DMS 273 (cell line): ENCODE data around the gene PLAGL1.
"Not testable (repeated sequence)": the region's sequence is repeated elsewhere in the genome, so short reads cannot be mapped to it uniquely, and the experiment has no call there.

Experiments
- DNase-seq: peaks from one replicate; lab custom pipeline; 2025; ENCODE audit not compliant: unreplicated experiment; lab: John Stamatoyannopoulos, UW

PLAGL1 gene, protein sequence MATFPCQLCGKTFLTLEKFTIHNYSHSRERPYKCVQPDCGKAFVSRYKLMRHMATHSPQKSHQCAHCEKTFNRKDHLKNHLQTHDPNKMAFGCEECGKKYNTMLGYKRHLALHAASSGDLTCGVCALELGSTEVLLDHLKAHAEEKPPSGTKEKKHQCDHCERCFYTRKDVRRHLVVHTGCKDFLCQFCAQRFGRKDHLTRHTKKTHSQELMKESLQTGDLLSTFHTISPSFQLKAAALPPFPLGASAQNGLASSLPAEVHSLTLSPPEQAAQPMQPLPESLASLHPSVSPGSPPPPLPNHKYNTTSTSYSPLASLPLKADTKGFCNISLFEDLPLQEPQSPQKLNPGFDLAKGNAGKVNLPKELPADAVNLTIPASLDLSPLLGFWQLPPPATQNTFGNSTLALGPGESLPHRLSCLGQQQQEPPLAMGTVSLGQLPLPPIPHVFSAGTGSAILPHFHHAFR

DNA sequence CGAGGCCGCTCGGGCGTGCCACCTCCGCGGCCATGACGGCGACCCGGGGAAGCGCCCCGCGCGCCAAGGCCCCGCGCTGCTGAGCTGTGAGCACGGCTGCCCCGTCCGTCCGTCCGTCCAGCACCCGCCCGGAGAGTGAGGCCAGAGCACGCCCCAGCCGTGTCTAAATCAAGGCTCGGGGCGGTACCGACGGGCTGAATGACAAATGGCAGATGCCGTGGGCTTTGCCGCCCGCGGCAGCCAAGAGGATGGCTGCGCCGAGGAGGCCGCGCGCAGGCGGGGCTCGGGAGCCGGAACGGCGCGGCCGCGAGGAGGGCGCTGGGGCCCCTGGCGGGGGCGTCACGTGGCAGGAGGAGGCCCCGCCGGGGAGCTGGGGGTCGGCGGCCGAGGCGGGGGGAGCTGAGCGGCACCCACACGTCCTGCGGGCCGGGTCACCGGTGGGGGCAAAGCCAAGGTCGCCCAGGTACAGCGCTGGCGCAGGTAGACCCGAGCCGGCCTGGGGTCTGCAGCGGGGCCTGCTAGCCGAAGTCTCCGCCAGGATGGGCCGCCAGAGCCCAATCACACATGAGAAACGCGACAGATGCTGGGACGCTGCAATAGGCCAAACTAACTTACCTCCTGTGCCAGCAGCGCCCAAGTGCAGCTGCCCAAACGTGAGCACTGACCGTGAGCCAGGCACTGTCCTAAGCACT, at the start of gene PLAGL1:
TSS of gene PLAGL1 (minus strand) at position 140 of the 692 bp plus-strand sequence. CDS start 60,123 bp downstream, outside the sequence.
- DNase-seq: peak; percentile 80

DNA sequence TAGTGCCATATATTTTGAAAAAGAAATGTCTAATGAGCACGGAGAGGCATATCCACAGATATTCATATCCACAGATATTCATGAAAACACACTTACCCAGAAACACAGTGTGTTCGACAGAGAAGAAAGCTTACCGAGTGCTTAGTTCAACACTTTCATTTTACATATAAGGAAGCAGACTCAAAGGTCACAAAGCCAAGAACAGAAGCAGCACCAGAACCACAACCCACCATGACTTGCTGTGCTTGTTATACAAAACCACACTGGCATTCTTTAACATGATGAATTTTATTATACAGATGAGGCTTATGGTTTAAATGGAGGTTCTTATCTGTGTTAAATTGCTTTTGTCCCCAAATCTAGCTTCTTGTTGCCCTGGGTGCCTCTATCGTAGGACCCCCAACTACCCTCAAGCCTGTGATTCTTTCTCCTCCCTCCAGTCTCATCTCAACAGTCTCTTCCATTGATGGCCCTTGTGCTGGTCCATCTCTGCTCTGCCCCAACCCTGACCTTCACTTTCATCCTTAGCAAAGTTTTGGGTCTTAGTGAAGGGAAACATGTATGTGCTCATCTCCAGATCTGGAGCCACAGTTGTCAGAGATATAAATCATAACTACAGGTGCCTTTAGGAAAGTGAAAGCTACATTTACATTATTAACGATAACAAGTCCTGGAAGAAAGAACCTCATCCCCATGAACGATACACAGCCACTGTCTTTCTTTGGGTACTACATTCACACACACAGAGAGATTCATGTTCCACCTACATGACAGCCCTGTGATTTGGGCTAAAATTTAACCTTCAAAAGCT, 47.3 kb upstream of the PLAGL1 start:
- DNase-seq: no peak

GRCh38 chr6:144053601-144054000, 45.5 kb upstream of the PLAGL1 start:
- DNase-seq: no peak

DNA sequence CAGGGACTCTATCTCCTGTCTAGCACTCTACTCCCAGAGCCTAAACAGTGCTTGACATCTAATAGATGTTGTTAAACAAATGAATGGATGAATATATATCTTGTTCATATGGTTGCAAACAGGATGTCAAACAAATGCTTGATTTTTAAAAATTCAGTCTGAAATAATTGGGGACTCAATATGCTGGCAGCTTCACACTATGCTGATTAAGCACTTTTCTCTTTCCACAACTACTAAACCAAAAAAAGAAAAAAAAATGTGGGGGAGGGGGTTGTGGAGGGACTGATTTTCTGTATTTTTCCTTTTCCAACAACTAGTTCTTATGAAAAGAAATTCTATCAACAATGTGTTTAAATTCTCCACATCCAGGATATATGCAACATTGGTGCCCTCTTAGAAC, 44.4 kb upstream of the PLAGL1 start:
- DNase-seq: no peak

- no peak for DNase-seq
Measured at GRCh38 chr6:144049386-144049785, 41.3 kb upstream of the PLAGL1 start.

- no peak for DNase-seq
Measured at GRCh38 chr6:144047688-144048087, 39.6 kb upstream of the PLAGL1 start.

GRCh38 chr6:144046672-144047071, 38.6 kb upstream of the PLAGL1 start:
- DNase-seq: not testable (repeated sequence)

GRCh38 chr6:144044989-144045388, 36.9 kb upstream of the PLAGL1 start:
- DNase-seq: not testable (repeated sequence)

- DNase-seq: no peak
Measured at GRCh38 chr6:144036835-144037195, 28.8 kb upstream of the PLAGL1 start.

DNA sequence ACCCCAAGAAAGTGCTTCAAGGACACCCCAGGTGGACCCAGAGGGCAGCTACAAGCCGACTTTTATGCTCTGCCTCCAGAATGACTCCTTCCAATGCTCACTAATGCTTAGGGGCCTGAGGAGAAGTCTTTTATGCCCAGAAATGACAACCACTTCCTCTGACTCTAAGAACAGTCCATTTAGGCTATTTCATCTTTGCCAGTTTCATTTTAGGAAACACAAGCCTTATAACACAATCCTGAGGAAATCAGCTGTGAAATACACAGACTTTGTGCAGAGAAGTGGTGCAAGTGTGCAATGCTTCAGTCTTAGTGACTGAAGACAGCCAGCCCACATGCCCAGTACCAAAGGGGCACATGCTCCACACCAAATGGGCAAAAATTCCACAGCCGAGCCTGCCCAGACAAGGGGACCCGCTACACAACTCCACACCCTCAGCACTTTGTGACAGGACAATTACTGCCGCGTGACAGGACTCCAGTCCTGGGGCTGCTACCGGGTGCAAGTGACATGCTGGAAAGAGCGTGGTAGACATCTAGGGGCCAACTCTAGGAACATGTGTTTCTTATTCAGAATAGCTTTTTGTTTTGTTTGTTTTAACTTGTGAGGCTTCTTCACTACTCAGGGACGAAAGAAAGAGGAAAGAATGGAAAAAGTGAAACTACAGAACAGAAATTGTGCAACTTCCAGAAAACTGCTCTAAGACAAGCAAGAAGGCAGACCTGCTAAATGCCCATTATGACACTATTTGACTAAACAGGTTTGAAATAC, 28.2 kb upstream of the PLAGL1 start:
- no peak for DNase-seq

DNA sequence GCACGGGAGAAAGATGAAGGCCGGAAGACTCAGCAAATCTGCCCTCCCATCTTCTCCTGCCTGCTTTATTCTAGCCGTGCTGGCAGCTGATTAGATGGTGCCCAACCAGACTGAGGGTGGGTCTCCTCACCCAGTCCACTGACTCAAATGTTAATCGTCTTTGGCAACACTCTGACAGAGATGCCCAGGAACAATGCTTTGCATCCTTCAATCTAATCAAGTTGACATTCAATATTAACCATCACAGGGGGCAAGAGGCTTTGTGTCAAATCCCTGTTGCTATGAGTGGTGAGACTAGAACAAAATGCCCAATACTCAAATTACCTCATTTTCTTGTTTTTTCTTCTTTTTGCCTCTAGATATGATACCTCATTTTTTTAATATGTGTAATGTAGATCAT, 27.4 kb upstream of the PLAGL1 start:
- no peak for DNase-seq

DNA sequence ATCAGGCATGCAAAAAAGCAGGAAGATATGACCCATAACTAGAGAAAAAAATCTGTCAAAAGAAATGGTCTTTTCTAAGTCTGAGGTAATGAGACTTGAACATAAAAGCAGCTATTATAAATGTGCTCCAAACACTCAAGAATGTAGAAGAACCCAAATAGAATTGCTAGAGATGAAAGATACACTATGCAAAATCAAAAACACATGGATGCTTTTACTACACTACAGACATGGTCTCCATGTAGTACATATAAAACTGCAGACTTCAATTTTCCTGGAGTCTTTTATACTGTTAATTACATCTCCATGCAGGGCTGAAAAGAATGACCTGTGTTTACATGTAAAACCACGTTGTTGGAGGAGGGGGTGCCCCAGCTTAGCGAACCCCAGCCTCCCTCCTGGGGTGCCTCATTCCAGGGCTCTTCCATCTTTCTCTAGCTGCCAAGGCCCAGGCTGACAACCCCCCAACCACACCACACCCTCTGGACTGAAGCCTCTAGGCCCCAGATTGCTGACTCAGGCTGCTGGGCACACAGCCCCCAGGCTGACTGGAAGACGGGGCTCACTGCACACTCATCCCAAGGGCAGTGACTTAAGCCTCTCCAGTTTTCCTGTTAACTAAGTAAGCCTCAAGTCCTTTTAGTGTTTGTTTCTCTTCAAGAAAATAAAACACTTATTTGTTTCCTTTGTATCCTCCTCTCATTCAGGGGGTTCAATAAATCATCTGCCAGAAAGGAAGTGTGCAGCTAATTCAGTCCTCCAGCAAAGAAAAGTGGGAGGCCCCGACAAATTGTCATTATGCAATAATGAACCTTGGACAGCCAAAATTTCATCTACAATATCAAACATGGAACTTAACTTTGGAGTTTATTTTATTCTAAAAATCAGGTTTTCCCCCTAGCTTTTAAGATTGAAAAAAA, 26.0 kb upstream of the PLAGL1 start:
- DNase-seq: no peak

DNA sequence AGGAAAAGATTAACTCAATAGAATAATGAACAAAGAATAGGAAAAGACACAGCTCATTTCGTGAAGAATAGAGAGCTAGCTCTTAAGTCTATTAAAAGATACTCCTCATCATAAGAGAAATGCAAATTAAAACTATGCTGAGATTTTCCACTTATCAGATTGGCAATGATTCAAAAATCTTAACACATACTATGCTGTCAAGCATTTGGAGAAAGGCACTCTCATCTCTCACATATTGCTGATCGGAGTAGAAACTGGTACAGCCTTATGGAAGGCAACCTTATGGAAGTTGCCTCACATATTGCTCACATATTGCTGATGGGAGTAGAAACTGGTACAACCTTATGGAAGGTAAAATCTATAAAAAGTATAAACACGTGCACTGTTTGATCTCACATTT, 21.4 kb upstream of the PLAGL1 start:
- DNase-seq: no peak

GRCh38 chr6:144027932-144028587, 20.0 kb upstream of the PLAGL1 start:
- no peak for DNase-seq

DNA sequence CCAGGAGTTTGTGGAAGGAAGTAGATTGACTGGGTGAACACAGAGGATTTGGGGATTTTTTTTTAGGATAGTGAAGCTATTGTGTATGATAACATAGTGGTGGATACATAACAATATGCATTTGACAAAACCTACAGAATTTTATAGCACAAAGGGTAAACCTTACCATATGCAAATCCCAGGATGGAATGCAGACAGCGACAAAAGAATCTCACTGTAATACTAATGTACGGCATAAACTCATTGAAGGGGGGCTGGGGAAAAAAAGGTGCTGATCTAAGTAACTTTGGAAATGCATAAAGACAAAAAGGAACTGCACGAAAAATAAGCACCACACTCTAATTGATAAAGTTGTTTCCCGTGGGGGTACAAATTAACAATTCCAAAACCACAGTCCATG, 15.2 kb upstream of the PLAGL1 start:
- DNase-seq: no peak

DNA sequence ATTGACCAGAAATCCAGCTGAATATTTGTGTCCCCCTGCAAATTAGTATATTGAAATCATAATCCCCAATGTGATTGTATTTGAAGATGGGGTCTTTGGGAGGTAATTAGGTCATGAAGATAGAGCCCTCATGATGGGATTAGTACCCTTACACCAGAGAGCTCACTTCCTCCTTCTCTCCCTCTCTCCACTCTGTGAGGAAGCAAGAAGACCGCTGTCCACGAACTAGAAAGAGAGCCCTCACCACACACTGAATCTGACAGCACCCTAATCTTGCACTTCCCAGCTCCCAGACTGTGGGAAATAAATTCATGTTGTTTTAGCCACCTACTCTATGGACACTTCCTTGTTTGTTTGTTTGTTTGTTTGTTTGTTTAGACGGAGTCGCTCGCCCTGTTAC, 11.9 kb upstream of the PLAGL1 start:
- no peak for DNase-seq

DNA sequence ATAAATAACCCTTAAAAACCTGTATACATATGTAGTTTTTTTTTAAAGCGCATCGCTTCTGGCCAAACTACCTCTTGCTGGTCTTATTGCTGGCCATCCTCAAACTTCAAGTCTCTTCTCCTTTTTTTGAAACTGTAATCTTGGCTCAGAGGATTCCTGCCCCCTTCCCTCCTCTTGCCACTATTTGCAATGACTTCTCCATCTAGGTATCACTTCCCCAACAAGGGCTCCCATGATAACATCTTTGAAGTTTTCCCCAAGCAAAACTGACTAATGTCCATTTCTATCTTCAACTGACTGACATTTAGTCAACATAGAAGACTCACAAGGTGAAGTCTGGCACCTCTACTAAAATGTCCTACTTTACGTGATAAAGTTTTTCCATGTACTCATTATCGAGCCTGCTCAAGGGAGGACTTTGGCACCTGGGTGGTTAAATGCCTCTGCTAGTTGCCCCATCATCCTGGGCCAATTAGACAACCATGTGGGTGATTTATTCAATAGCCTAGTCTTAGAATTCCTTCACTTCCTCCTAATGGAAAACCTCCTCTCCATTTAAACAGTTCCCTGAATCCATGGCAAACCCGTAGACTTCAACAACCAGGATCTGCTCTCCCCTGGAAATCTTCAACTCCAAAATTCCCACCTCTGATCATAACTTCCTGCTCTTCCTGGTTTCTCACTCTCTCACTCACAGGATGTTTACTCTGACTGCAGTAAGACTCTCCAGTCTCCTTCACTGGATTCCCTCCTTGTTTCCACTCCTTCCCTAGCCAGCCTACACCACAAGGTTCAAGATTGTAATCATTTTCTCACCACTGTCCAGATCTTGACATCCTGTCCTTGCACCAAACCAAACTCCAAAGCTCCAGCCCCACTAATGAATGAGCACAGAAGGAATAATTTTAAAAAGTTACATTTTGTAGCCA, 9.4 kb upstream of the PLAGL1 start:
- no peak for DNase-seq

DNA sequence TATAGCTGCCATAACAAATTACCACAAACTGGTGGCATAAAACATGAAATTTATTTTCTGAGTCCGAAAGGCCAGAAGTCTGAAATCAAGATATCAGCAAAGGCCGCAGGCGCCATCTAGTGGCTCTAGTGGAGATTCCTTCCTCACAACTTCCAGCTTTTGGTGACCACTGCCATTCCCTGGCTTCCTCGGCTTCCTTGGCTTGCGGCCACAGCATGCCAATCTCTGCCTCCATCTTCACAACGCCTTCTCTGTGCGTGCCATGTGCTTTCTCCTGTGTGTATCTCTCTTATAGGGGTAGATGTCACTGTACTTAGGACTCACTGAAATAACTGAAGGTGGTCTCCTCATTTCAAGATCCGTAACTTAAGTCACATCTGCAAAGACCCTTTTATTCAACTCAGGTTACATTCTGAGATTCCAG, 5.4 kb upstream of the PLAGL1 start:
- peak; percentile 92 for DNase-seq
